SK-N-SH (cell line): ENCODE data around the gene GUCY2C. TPM values are rescaled to one million over a fixed set of nuclear protein-coding genes. Genes with fewer than 3 reads are reported as not detected.

Experiments
- CTCF ChIA-PET: fragments of 300-600, 350-600 bp; formaldehyde crosslinking; extraction: SDS; loops from one replicate; lab custom pipeline; 2021; lab: Yijun Ruan, JAX
- POLR2A ChIA-PET: fragments of 350-600 bp; sonication (Branson Sonifier 250); formaldehyde crosslinking; extraction: SDS; loops from one replicate; lab custom pipeline; 2020; ENCODE audit warnings: antibody characterized with exemption, inconsistent platforms; lab: Yijun Ruan, JAX
- DNase-seq: peaks from one replicate; pipeline ENCODE4 v3.0.0; 2012
- H2AFZ ChIP-seq: fragments of 200-600 bp; sonication (generic); 2 replicates; pipeline ENCODE4 v1.8.1; 2016; ENCODE audit warnings: antibody characterized with exemption, mild to moderate bottlenecking, low read depth
- H3F3A ChIP-seq: fragments of 200-600 bp; sonication (generic); replicated peaks from 2 replicates; pipeline ENCODE3; 2016; ENCODE audit warnings: antibody characterized with exemption, mild to moderate bottlenecking; ENCODE audit not compliant: insufficient read depth
- H3K27ac ChIP-seq, 2 experiments: fragments of 200-500 bp in 1 of 2; fragments of 200-600 bp in 1 of 2; sonication (Bioruptor generic) in 1 of 2; sonication (generic), shearing (Covaris generic) in 1 of 2; 2 replicates each; pipeline versions ENCODE4 v1.5.1 to v1.6.1; 2014 to 2016; ENCODE audit warnings: low read depth in 2 of 2, inconsistent platforms in 1 of 2, low read length in 1 of 2, mild to moderate bottlenecking in 1 of 2, mixed read lengths in 1 of 2
- H3K27me3 ChIP-seq: fragments of 200-600 bp; sonication (generic), shearing (Covaris generic); 2 replicates; pipeline ENCODE4 v1.6.1; 2016; ENCODE audit warnings: mixed run types; ENCODE audit not compliant: insufficient read depth
- H3K36me3 ChIP-seq, 2 experiments: fragments of 200-500 bp in 1 of 2; fragments of 200-600 bp in 1 of 2; sonication (Bioruptor generic) in 1 of 2; sonication (generic) in 1 of 2; replicated peaks in 1 of 2; 2 replicates each; pipeline versions ENCODE3 to v1.5.1; 2014 to 2016; ENCODE audit warnings: low read length in 1 of 2, mild to moderate bottlenecking in 1 of 2; ENCODE audit not compliant: insufficient read depth in 2 of 2, control insufficient read depth in 1 of 2
- H3K4me1 ChIP-seq, 2 experiments: fragments of 200-500 bp in 1 of 2; fragments of 200-600 bp in 1 of 2; sonication (Bioruptor generic) in 1 of 2; sonication (generic), shearing (Covaris generic) in 1 of 2; 2 replicates each; pipeline versions ENCODE4 v1.5.1 to v1.6.1; 2014 to 2016; ENCODE audit warnings: low read depth in 1 of 2, low read length in 1 of 2, mixed run types in 1 of 2; ENCODE audit not compliant: insufficient read depth in 2 of 2, control insufficient read depth in 1 of 2
- H3K4me2 ChIP-seq: fragments of 200-600 bp; sonication (generic), shearing (Covaris generic); 2 replicates; pipeline ENCODE4 v1.6.1; 2017; ENCODE audit warnings: mixed run types
- H3K4me3 ChIP-seq, 2 experiments: fragments of 200-500 bp in 1 of 2; fragments of 200-600 bp in 1 of 2; sonication (Bioruptor generic) in 1 of 2; sonication (generic), shearing (Covaris generic) in 1 of 2; 2 replicates each; pipeline versions ENCODE4 v1.5.1 to v1.8.1; 2014 to 2016; ENCODE audit warnings: low read depth in 2 of 2, inconsistent platforms in 1 of 2, low read length in 1 of 2, mild to moderate bottlenecking in 1 of 2, mixed read lengths in 1 of 2, moderate library complexity in 1 of 2
- H3K79me2 ChIP-seq: fragments of 200-600 bp; sonication (generic); 2 replicates; pipeline ENCODE4 v1.8.1; 2017; ENCODE audit warnings: mild to moderate bottlenecking; ENCODE audit not compliant: insufficient read depth
- H3K9ac ChIP-seq: fragments of 200-600 bp; sonication (generic); 2 replicates; pipeline ENCODE4 v1.6.1; 2017; ENCODE audit warnings: mixed run types
- H3K9me2 ChIP-seq: fragments of 200-600 bp; sonication (generic); 2 replicates; pipeline ENCODE4 v1.6.1; 2017; ENCODE audit warnings: mixed run types
- H3K9me3 ChIP-seq: fragments of 200-600 bp; sonication (generic); 2 replicates; pipeline ENCODE4 v1.6.1; 2017; ENCODE audit warnings: mixed run types, mild to moderate bottlenecking, moderate library complexity
- H4K20me1 ChIP-seq: fragments of 200-600 bp; sonication (generic); 2 replicates; pipeline ENCODE4 v1.6.1; 2017; ENCODE audit warnings: mild to moderate bottlenecking, mixed run types; ENCODE audit not compliant: insufficient read depth
- EZH2phosphoT487 ChIP-seq: fragments of 200-600 bp; sonication (generic); IDR thresholded peaks from 2 replicates; pipeline ENCODE4 v1.6.1; 2017; ENCODE audit warnings: low read depth, mixed run types, mild to moderate bottlenecking, antibody characterized with exemption, moderate library complexity, borderline replicate concordance
- FOSL2 ChIP-seq: IDR thresholded peaks from 2 replicates; pipeline ENCODE4 v1.4.0; 2012; ENCODE audit warnings: low read depth, mild to moderate bottlenecking, moderate library complexity, borderline replicate concordance
- GATA2 ChIP-seq: sonication (generic); formaldehyde crosslinking; IDR thresholded peaks from 2 replicates; pipeline ENCODE4 v1.5.0; 2020; ENCODE audit warnings: mild to moderate bottlenecking, missing genetic modification reagents
- MXI1 ChIP-seq: IDR thresholded peaks from 2 replicates; pipeline ENCODE4 v1.6.1; 2012; ENCODE audit warnings: mild to moderate bottlenecking, low read depth, low read length, improper control_type of control experiment
- RAD21 ChIP-seq: IDR thresholded peaks from 2 replicates; pipeline ENCODE4 v1.6.1; 2012; ENCODE audit warnings: mild to moderate bottlenecking, low read length
- TAF1 ChIP-seq: IDR thresholded peaks from 2 replicates; pipeline ENCODE4 v1.6.1; 2012; ENCODE audit warnings: low read depth, mild to moderate bottlenecking, low read length, moderate library complexity, borderline replicate concordance
- YY1 ChIP-seq: IDR thresholded peaks from 2 replicates; pipeline ENCODE4 v1.4.0; 2012; ENCODE audit warnings: low read depth, mild to moderate bottlenecking
- WGBS: methylation state at CpG from one replicate; pipeline ENCODE4 v1.1.6; 2017; ENCODE audit warnings: low lambda C conversion rate; 5-methylcytosine and 5-hydroxymethylcytosine counted together
- polyA plus RNA-seq, 3 experiments: library from polyadenylated mRNA; depleted of rRNA; stranded (reverse); fragments of >200 nt; gene quantifications; 2 replicates each; pipeline ENCODE4 v1.2.3, GENCODE V29; 2012
- TF ChIP-seq, protein P1 (sequence below): IDR thresholded peaks from 2 replicates; pipeline ENCODE4 v1.4.0; 2012; ENCODE audit warnings: low read depth, borderline replicate concordance
- TF ChIP-seq, protein P2 (sequence below): IDR thresholded peaks from 2 replicates; pipeline ENCODE4 v1.4.0; 2012; ENCODE audit warnings: low read depth
- TF ChIP-seq, protein P3 (sequence below): IDR thresholded peaks from 2 replicates; pipeline ENCODE4 v1.4.0; 2012; ENCODE audit warnings: low read depth, borderline replicate concordance
- TF ChIP-seq, protein P4 (sequence below): IDR thresholded peaks from 2 replicates; pipeline ENCODE4 v1.6.1; 2012; ENCODE audit warnings: mild to moderate bottlenecking, low read depth, low read length, moderate library complexity

GUCY2C gene
- polyA plus RNA-seq, 1 of the 3 experiments (the other 2 are of a cell fraction), result not detected

DNA sequence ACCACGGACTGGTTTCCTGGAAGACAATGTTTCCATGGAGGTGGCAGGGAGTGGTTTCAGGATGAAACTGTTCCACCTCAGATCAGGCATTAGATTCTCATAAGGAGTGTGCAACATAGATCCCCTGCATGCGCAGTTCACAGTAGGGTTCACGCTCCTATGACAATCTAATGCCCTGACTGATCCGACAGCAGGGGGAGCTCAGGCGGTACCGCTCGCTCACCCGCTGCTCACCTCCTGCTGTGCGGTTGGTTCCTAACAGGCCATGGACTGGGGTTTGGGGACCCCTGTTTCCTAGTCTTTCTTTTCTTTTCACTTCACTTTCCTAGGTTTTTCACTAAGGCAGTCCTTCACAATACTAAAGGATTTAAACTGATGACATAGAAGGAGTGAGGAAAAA lies 39.6 kb downstream of the GUCY2C start:
- Histone ChIP-seq H4K20me1 (no peaks in the 10 kb centered on the region), H3K79me2 (no peaks in the 10 kb centered on the region), H3F3A (no peaks in the 10 kb centered on the region), H2AFZ (no peak overlapping the region), H3K9me2 (no peaks in the 10 kb centered on the region), H3K27me3 (no peaks in the 10 kb centered on the region; the same call in 1 of the 2 replicates), H3K27ac (no peak overlapping the region), H3K36me3 (no peaks in the 10 kb centered on the region), H3K9ac (no peak overlapping the region), H3K4me1 (no peaks in the 10 kb centered on the region), H3K4me2 (no peak overlapping the region), H3K9me3 (no peaks in the 10 kb centered on the region), H3K4me3 (no peak overlapping the region)
- ChIA-PET CTCF (no interaction called here), POLR2A (no interaction called here)
- TF ChIP-seq, protein P1, sequence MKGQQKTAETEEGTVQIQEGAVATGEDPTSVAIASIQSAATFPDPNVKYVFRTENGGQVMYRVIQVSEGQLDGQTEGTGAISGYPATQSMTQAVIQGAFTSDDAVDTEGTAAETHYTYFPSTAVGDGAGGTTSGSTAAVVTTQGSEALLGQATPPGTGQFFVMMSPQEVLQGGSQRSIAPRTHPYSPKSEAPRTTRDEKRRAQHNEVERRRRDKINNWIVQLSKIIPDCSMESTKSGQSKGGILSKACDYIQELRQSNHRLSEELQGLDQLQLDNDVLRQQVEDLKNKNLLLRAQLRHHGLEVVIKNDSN, result no peak
- TF ChIP-seq, protein P2, sequence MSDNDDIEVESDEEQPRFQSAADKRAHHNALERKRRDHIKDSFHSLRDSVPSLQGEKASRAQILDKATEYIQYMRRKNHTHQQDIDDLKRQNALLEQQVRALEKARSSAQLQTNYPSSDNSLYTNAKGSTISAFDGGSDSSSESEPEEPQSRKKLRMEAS, result no peak
- TF ChIP-seq, protein P3, sequence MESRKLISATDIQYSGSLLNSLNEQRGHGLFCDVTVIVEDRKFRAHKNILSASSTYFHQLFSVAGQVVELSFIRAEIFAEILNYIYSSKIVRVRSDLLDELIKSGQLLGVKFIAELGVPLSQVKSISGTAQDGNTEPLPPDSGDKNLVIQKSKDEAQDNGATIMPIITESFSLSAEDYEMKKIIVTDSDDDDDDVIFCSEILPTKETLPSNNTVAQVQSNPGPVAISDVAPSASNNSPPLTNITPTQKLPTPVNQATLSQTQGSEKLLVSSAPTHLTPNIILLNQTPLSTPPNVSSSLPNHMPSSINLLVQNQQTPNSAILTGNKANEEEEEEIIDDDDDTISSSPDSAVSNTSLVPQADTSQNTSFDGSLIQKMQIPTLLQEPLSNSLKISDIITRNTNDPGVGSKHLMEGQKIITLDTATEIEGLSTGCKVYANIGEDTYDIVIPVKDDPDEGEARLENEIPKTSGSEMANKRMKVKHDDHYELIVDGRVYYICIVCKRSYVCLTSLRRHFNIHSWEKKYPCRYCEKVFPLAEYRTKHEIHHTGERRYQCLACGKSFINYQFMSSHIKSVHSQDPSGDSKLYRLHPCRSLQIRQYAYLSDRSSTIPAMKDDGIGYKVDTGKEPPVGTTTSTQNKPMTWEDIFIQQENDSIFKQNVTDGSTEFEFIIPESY, result no peak
- no peak for TF ChIP-seq MXI1
- no peak for TF ChIP-seq GATA2 (CRISPR knock-in tag)
- no peak for TF ChIP-seq TAF1
- no peak for TF ChIP-seq YY1
- no peak for TF ChIP-seq RAD21
- no peak for TF ChIP-seq EZH2phosphoT487
- no peak for TF ChIP-seq FOSL2
- TF ChIP-seq, protein P4, sequence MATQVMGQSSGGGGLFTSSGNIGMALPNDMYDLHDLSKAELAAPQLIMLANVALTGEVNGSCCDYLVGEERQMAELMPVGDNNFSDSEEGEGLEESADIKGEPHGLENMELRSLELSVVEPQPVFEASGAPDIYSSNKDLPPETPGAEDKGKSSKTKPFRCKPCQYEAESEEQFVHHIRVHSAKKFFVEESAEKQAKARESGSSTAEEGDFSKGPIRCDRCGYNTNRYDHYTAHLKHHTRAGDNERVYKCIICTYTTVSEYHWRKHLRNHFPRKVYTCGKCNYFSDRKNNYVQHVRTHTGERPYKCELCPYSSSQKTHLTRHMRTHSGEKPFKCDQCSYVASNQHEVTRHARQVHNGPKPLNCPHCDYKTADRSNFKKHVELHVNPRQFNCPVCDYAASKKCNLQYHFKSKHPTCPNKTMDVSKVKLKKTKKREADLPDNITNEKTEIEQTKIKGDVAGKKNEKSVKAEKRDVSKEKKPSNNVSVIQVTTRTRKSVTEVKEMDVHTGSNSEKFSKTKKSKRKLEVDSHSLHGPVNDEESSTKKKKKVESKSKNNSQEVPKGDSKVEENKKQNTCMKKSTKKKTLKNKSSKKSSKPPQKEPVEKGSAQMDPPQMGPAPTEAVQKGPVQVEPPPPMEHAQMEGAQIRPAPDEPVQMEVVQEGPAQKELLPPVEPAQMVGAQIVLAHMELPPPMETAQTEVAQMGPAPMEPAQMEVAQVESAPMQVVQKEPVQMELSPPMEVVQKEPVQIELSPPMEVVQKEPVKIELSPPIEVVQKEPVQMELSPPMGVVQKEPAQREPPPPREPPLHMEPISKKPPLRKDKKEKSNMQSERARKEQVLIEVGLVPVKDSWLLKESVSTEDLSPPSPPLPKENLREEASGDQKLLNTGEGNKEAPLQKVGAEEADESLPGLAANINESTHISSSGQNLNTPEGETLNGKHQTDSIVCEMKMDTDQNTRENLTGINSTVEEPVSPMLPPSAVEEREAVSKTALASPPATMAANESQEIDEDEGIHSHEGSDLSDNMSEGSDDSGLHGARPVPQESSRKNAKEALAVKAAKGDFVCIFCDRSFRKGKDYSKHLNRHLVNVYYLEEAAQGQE, result no peak
- DNase-seq, result no peak
- WGBS, result 58% methylated on average over 9 of the region's 9 CpGs
